ENCODE measurements around the gene MADD. TPM values are rescaled to one million over a fixed set of nuclear protein-coding genes. Genes with fewer than 3 reads are reported as not detected.

The MADD gene
- total and polyA plus RNA-seq, 10 of the 15 experiments (the other 5 are each of a cell fraction or from before 2014, with no cell fraction given) = 0.47 to 35.4 (median 17.6) TPM

GRCh38 chr11:47331454-47332302 is 61.7 kb downstream of the MADD start:
- CTCF ChIA-PET = interaction anchor here (1.0 kb wide), 1 partner anchor 81 kb away, joined by 3 read pairs; no protein-coding TSS in a partner anchor
- RAD21 ChIA-PET (ENCODE audit: unreplicated experiment) = no interaction called here
- no TSS peak for BruUV-seq (replicated peaks)

GRCh38 chr11:47332303-47332711 is 62.4 kb downstream of the MADD start:
- H3K9ac ChIP-seq (ENCODE audit: control insufficient read depth, insufficient read depth, low read length) = no peak overlapping the region
- H2AFZ ChIP-seq (ENCODE audit: control insufficient read depth, low read depth, low read length) = no peak overlapping the region
- ChIA-PET SMC1A (ENCODE audit: uncharacterized antibody, unreplicated experiment) (no interaction called here), POLR2A (interaction anchor here (1.0 kb wide), 1 partner anchor 10 kb away, joined by 3 read pairs; no protein-coding TSS in a partner anchor), RAD21 (ENCODE audit: unreplicated experiment) (no interaction called here), CTCF (no interaction called here)
- no peaks in the 10 kb centered on the region for H3K79me2 ChIP-seq (ENCODE audit: control insufficient read depth, insufficient read depth, low read length)
- BruUV-seq (replicated peaks) = no TSS peak
- no peaks in the 10 kb centered on the region for H4K20me1 ChIP-seq (ENCODE audit: control insufficient read depth, insufficient read depth)
- no peaks in the 10 kb centered on the region for H3K9me3 ChIP-seq (replicated peaks; ENCODE audit: control insufficient read depth, insufficient read depth, low read length)
- FAIRE-seq = no peak
- in situ Hi-C loops (cut with MboI) = no loop called here
- H3K4me3 ChIP-seq = no peak overlapping the region
- H3K36me3 ChIP-seq (ENCODE audit: control insufficient read depth in 2 of 2, insufficient read depth in 2 of 2, low read length in 1 of 2) = peaks cover 4 to 8% of the 10 kb centered on the region in 2 experiments
- intact Hi-C loops (cut with micrococcal nuclease; ENCODE audit: unreplicated experiment) = no loop called here
- ATAC-seq = no peak
- peaks cover 12% of the 10 kb centered on the region for H3K4me1 ChIP-seq (ENCODE audit: control insufficient read depth, insufficient read depth, low read length)
- no peak for DNase-seq (ENCODE audit: low read depth, low spot score)
- H3K4me2 ChIP-seq (ENCODE audit: control insufficient read depth, insufficient read depth) = no peak overlapping the region
- no peak overlapping the region for H3K27ac ChIP-seq (ENCODE audit: control insufficient read depth, insufficient read depth)
- H3K27me3 ChIP-seq (replicated peaks in 1 of 2; ENCODE audit: control insufficient read depth in 2 of 2, insufficient read depth in 2 of 2, low read length in 1 of 2) = no peaks in the 10 kb centered on the region
- 75% methylated on average over 13 of the region's 13 CpGs for WGBS (ENCODE audit: insufficient coverage, insufficient replicate concordance, low lambda C conversion rate, missing lambda C conversion rate)
- TF ChIP-seq, protein P1, sequence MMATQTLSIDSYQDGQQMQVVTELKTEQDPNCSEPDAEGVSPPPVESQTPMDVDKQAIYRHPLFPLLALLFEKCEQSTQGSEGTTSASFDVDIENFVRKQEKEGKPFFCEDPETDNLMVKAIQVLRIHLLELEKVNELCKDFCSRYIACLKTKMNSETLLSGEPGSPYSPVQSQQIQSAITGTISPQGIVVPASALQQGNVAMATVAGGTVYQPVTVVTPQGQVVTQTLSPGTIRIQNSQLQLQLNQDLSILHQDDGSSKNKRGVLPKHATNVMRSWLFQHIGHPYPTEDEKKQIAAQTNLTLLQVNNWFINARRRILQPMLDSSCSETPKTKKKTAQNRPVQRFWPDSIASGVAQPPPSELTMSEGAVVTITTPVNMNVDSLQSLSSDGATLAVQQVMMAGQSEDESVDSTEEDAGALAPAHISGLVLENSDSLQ (IDR thresholded peaks at IDR 0.05) = no peak
- no peak for TF ChIP-seq ZSCAN29 (IDR thresholded peaks at IDR 0.05)
- no peak for TF ChIP-seq TCF3 (IDR thresholded peaks at IDR 0.05; ENCODE audit: borderline replicate concordance, insufficient read depth, low read depth, low read length)
- TF ChIP-seq RELB (IDR thresholded peaks at IDR 0.05; ENCODE audit: low read depth) = no peak
- no peak for TF ChIP-seq CHD4 (IDR thresholded peaks at IDR 0.05)
- TF ChIP-seq TCF7 (IDR thresholded peaks at IDR 0.05; ENCODE audit: borderline replicate concordance) = no peak
- TF ChIP-seq ZNF384 (IDR thresholded peaks at IDR 0.05; ENCODE audit: borderline replicate concordance, low read depth, low read length) = no peak
- TF ChIP-seq, protein P2, sequence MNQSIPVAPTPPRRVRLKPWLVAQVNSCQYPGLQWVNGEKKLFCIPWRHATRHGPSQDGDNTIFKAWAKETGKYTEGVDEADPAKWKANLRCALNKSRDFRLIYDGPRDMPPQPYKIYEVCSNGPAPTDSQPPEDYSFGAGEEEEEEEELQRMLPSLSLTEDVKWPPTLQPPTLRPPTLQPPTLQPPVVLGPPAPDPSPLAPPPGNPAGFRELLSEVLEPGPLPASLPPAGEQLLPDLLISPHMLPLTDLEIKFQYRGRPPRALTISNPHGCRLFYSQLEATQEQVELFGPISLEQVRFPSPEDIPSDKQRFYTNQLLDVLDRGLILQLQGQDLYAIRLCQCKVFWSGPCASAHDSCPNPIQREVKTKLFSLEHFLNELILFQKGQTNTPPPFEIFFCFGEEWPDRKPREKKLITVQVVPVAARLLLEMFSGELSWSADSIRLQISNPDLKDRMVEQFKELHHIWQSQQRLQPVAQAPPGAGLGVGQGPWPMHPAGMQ (IDR thresholded peaks at IDR 0.05; ENCODE audit: borderline replicate concordance) = no peak
- no peak for TF ChIP-seq NR2C2 (IDR thresholded peaks at IDR 0.05; ENCODE audit: borderline replicate concordance, control insufficient read depth, insufficient read length, low read depth)

More at GRCh38 chr11:47331454-47332302, 61.7 kb downstream of the MADD start:
- Histone ChIP-seq H3K27me3 (replicated peaks in 1 of 2; ENCODE audit: control insufficient read depth in 2 of 2, insufficient read depth in 2 of 2, low read length in 1 of 2) (no peaks in the 10 kb centered on the region), H3K79me2 (ENCODE audit: control insufficient read depth, insufficient read depth, low read length) (no peaks in the 10 kb centered on the region), H3K4me3 (no peak overlapping the region), H3K4me2 (ENCODE audit: control insufficient read depth, insufficient read depth) (no peak overlapping the region), H3K4me1 (ENCODE audit: control insufficient read depth, insufficient read depth, low read length) (peaks cover 12% of the 10 kb centered on the region), H4K20me1 (ENCODE audit: control insufficient read depth, insufficient read depth) (no peaks in the 10 kb centered on the region), H3K27ac (ENCODE audit: control insufficient read depth, insufficient read depth) (no peak overlapping the region), H3K9me3 (replicated peaks; ENCODE audit: control insufficient read depth, insufficient read depth, low read length) (no peaks in the 10 kb centered on the region), H3K36me3 (ENCODE audit: control insufficient read depth in 2 of 2, insufficient read depth in 2 of 2, low read length in 1 of 2) (peaks cover 8% of the 10 kb centered on the region in 2 experiments), H3K9ac (ENCODE audit: control insufficient read depth, insufficient read depth, low read length) (no peak overlapping the region), H2AFZ (ENCODE audit: control insufficient read depth, low read depth, low read length) (no peak overlapping the region)
- intact Hi-C loops (cut with micrococcal nuclease; ENCODE audit: unreplicated experiment) = no loop called here
- in situ Hi-C loops (cut with MboI) = no loop called here
- FAIRE-seq = no peak
- TF ChIP-seq RUNX3 (IDR thresholded peaks at IDR 0.05; ENCODE audit: low read length) (no peak), EP300 (IDR thresholded peaks at IDR 0.05; ENCODE audit: borderline replicate concordance in 1 of 2, control insufficient read depth in 1 of 2, low read depth in 2 of 2, low read length in 2 of 2) (no peak), PAX5 (IDR thresholded peaks at IDR 0.05; ENCODE audit: borderline replicate concordance, low read depth, low read length) (no peak)
- ChIA-PET POLR2A (no interaction called here), SMC1A (ENCODE audit: uncharacterized antibody, unreplicated experiment) (no interaction called here)
- no peak for ATAC-seq
- 84% methylated on average over 21 of the region's 21 CpGs for WGBS (ENCODE audit: insufficient coverage, insufficient replicate concordance, low lambda C conversion rate, missing lambda C conversion rate)
- DNase-seq (ENCODE audit: low read depth, low spot score) = no peak

Data from GM12878 (cell line).